Measurements from ENCODE around the gene ABTB2. TPM values are rescaled to one million over a fixed set of nuclear protein-coding genes. Genes with fewer than 3 reads are reported as not detected.
A peak's percentile ranks its signal among the peaks of the same experiment; 100 is the strongest.

ABTB2 gene
- total and polyA plus RNA-seq, 9 of the 15 experiments (the other 6 are each of a cell fraction or from before 2014, with no cell fraction given) = 0.03 to 0.18 (median 0.12) TPM; not detected in 2

DNA sequence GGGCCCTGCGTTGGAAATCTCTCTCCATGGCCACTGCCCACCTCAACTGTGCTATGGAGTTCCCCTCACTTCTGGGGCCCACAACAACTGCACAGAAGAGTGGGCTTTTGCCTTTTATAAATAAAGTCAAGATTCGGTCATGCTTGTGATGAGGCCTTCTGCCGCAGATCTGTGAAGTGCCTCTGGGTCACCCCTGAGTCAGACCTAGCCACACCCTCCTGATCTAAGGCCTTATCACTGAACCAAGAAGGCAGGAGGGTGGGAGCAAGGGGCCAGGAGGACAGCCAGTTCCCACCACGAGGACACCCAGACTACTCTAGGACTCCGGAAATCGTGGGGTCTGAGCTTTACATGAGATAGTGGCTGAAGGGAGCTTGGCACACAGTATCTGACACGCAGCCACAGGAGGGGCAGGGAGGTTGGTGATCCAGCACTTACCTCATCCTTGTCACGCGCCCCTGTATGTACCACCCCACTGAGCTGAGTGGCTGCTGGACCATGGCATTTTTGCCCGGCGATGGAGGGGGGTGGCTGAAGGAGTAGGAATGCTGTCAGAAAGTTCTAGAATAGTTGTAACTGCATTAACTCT is 115.7 kb downstream of the ABTB2 start (continued):
- TF ChIP-seq, protein P1, sequence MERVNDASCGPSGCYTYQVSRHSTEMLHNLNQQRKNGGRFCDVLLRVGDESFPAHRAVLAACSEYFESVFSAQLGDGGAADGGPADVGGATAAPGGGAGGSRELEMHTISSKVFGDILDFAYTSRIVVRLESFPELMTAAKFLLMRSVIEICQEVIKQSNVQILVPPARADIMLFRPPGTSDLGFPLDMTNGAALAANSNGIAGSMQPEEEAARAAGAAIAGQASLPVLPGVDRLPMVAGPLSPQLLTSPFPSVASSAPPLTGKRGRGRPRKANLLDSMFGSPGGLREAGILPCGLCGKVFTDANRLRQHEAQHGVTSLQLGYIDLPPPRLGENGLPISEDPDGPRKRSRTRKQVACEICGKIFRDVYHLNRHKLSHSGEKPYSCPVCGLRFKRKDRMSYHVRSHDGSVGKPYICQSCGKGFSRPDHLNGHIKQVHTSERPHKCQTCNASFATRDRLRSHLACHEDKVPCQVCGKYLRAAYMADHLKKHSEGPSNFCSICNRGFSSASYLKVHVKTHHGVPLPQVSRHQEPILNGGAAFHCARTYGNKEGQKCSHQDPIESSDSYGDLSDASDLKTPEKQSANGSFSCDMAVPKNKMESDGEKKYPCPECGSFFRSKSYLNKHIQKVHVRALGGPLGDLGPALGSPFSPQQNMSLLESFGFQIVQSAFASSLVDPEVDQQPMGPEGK (CRISPR knock-in tag; IDR thresholded peaks at IDR 0.05; ENCODE audit: borderline replicate concordance) = no peak
- TF ChIP-seq NR3C1 (CRISPR knock-in tag; IDR thresholded peaks at IDR 0.05) (no peak), CC2D1A (IDR thresholded peaks at IDR 0.05) (no peak), MTA1 (IDR thresholded peaks at IDR 0.05; ENCODE audit: borderline replicate concordance) (0 out of 2 replicates have a peak, but pooled peaks have one; percentile 15), HDAC2 (IDR thresholded peaks at IDR 0.05) (peak; percentile 77), SP2 (IDR thresholded peaks at IDR 0.05; ENCODE audit: extremely low read depth, low read depth, low read length, poor library complexity, severe bottlenecking) (no peak), ESRRB (CRISPR knock-in tag; IDR thresholded peaks at IDR 0.05; ENCODE audit: borderline replicate concordance) (no peak), ZNF24 (IDR thresholded peaks at IDR 0.05) (0 out of 2 replicates have a peak, but pooled peaks have one; percentile 7), RHOXF2B (CRISPR knock-in tag; conservative IDR thresholded peaks at IDR 0.05) (no peak), ZBTB7A (IDR thresholded peaks at IDR 0.05; ENCODE audit: borderline replicate concordance, control insufficient read depth, low read depth, low read length) (peak; percentile 89; the same call in 1 of the 2 replicates), MIER1 (IDR thresholded peaks at IDR 0.05; ENCODE audit: low read depth) (no peak), STAT5A (IDR thresholded peaks at IDR 0.05; ENCODE audit: borderline replicate concordance, low read length) (no peak), ILK (tag; IDR thresholded peaks at IDR 0.05; ENCODE audit: borderline replicate concordance, low read depth) (no peak), POLR2AphosphoS5 (IDR thresholded peaks at IDR 0.05; ENCODE audit: control insufficient read depth, insufficient read depth, low read depth, low read length) (peak; percentile 50; the same call in 1 of the 2 replicates)
- TF ChIP-seq, protein P2, sequence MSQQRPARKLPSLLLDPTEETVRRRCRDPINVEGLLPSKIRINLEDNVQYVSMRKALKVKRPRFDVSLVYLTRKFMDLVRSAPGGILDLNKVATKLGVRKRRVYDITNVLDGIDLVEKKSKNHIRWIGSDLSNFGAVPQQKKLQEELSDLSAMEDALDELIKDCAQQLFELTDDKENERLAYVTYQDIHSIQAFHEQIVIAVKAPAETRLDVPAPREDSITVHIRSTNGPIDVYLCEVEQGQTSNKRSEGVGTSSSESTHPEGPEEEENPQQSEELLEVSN (IDR thresholded peaks at IDR 0.05; ENCODE audit: borderline replicate concordance in 1 of 2, extremely low read depth in 1 of 2, insufficient read depth in 1 of 2, insufficient read length in 1 of 2, low read depth in 1 of 2, low read length in 1 of 2, poor library complexity in 1 of 2, severe bottlenecking in 1 of 2) = peak; percentile 46 to 53
- TF ChIP-seq, protein P3, sequence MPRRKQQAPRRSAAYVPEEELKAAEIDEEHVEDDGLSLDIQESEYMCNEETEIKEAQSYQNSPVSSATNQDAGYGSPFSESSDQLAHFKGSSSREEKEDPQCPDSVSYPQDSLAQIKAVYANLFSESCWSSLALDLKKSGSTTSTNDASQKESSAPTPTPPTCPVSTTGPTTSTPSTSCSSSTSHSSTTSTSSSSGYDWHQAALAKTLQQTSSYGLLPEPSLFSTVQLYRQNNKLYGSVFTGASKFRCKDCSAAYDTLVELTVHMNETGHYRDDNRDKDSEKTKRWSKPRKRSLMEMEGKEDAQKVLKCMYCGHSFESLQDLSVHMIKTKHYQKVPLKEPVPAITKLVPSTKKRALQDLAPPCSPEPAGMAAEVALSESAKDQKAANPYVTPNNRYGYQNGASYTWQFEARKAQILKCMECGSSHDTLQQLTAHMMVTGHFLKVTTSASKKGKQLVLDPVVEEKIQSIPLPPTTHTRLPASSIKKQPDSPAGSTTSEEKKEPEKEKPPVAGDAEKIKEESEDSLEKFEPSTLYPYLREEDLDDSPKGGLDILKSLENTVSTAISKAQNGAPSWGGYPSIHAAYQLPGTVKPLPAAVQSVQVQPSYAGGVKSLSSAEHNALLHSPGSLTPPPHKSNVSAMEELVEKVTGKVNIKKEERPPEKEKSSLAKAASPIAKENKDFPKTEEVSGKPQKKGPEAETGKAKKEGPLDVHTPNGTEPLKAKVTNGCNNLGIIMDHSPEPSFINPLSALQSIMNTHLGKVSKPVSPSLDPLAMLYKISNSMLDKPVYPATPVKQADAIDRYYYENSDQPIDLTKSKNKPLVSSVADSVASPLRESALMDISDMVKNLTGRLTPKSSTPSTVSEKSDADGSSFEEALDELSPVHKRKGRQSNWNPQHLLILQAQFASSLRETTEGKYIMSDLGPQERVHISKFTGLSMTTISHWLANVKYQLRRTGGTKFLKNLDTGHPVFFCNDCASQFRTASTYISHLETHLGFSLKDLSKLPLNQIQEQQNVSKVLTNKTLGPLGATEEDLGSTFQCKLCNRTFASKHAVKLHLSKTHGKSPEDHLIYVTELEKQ (CRISPR knock-in tag; IDR thresholded peaks at IDR 0.05) = no peak
- TF ChIP-seq, protein P4, sequence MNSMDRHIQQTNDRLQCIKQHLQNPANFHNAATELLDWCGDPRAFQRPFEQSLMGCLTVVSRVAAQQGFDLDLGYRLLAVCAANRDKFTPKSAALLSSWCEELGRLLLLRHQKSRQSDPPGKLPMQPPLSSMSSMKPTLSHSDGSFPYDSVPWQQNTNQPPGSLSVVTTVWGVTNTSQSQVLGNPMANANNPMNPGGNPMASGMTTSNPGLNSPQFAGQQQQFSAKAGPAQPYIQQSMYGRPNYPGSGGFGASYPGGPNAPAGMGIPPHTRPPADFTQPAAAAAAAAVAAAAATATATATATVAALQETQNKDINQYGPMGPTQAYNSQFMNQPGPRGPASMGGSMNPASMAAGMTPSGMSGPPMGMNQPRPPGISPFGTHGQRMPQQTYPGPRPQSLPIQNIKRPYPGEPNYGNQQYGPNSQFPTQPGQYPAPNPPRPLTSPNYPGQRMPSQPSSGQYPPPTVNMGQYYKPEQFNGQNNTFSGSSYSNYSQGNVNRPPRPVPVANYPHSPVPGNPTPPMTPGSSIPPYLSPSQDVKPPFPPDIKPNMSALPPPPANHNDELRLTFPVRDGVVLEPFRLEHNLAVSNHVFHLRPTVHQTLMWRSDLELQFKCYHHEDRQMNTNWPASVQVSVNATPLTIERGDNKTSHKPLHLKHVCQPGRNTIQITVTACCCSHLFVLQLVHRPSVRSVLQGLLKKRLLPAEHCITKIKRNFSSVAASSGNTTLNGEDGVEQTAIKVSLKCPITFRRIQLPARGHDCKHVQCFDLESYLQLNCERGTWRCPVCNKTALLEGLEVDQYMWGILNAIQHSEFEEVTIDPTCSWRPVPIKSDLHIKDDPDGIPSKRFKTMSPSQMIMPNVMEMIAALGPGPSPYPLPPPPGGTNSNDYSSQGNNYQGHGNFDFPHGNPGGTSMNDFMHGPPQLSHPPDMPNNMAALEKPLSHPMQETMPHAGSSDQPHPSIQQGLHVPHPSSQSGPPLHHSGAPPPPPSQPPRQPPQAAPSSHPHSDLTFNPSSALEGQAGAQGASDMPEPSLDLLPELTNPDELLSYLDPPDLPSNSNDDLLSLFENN (IDR thresholded peaks at IDR 0.05; ENCODE audit: low read depth in 2 of 2, low read length in 2 of 2) = no peak

Measured in K562 (cell line).